Testis (tissue), 2 donors: ENCODE data around the gene HUS1B.

Source experiments
- CTCF ChIP-seq, 3 experiments: fragments of 450-650 bp in 2 of 3; fragments of 200-600 bp in 1 of 3; sonication (generic) in 1 of 3; IDR thresholded peaks; one replicate each; pipeline ENCODE4 v1.5.1; 2016 to 2019; ENCODE audit warnings: antibody characterized with exemption in 3 of 3, mild to moderate bottlenecking in 2 of 3, moderate library complexity in 1 of 3
- POLR2A ChIP-seq: fragments of 450-650 bp; IDR thresholded peaks from one replicate; pipeline ENCODE4 v1.6.1; 2017; ENCODE audit warnings: antibody characterized with exemption, mild to moderate bottlenecking, moderate library complexity

- TF ChIP-seq CTCF (IDR thresholded peaks at IDR 0.05) (no peak), POLR2A (no peak)
Observed at GRCh38 chr6:622462-622861, 34.4 kb downstream of the HUS1B start.
